Testis (tissue), 2 donors: ENCODE measurements around the gene SIX2.

Experiments used
- POLR2A ChIP-seq: fragments of 450-650 bp; IDR thresholded peaks from one replicate; pipeline ENCODE4 v1.6.1; 2017; ENCODE audit warnings: antibody characterized with exemption, mild to moderate bottlenecking, moderate library complexity
- TF ChIP-seq, protein P1 (sequence below), 3 experiments: fragments of 450-650 bp in 2 of 3; fragments of 200-600 bp in 1 of 3; sonication (generic) in 1 of 3; IDR thresholded peaks; one replicate each; pipeline ENCODE4 v1.5.1; 2016 to 2019; ENCODE audit warnings: antibody characterized with exemption in 3 of 3, mild to moderate bottlenecking in 2 of 3, moderate library complexity in 1 of 3

GRCh38 chr2:45000921-45001868 is 8.1 kb downstream of the SIX2 start:
- no peak for TF ChIP-seq POLR2A
- TF ChIP-seq, protein P1, sequence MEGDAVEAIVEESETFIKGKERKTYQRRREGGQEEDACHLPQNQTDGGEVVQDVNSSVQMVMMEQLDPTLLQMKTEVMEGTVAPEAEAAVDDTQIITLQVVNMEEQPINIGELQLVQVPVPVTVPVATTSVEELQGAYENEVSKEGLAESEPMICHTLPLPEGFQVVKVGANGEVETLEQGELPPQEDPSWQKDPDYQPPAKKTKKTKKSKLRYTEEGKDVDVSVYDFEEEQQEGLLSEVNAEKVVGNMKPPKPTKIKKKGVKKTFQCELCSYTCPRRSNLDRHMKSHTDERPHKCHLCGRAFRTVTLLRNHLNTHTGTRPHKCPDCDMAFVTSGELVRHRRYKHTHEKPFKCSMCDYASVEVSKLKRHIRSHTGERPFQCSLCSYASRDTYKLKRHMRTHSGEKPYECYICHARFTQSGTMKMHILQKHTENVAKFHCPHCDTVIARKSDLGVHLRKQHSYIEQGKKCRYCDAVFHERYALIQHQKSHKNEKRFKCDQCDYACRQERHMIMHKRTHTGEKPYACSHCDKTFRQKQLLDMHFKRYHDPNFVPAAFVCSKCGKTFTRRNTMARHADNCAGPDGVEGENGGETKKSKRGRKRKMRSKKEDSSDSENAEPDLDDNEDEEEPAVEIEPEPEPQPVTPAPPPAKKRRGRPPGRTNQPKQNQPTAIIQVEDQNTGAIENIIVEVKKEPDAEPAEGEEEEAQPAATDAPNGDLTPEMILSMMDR (IDR thresholded peaks at IDR 0.05): no peak
